NCI-H1417 (cell line): Measurements from ENCODE around the gene NF2.
A peak's percentile ranks its signal among the peaks of the same experiment; 100 is the strongest.
"Not testable (repeated sequence)": the region's sequence is repeated elsewhere in the genome, so short reads cannot be mapped to it uniquely, and the experiment has no call there.

Source experiments
- DNase-seq, 3 experiments: peaks; one replicate each; lab custom pipeline; 2025; lab: John Stamatoyannopoulos, UW

Gene NF2

GRCh38 chr22:29596408-29596807 is 7.0 kb upstream of the NF2 start:
- DNase-seq = no peak

- DNase-seq = not testable (repeated sequence)
Measured at GRCh38 chr22:29597871-29598683, 5.4 kb upstream of the NF2 start.

DNA sequence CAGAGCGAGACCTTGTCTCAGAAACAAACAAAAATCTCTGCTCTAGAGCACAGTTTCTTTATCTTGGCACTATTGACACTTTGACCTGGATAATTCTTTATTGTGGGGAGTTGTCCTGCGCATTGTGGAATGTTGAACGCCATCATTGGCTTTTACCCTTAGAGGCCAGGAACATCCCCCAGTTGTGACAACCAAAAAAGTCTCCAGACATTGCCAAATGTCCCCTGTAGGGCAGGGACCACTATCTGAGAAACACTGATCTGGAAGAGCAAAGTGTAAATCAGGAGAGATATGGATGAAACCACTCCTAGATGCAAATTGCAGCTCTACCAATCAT is 4.8 kb upstream of the NF2 start:
- DNase-seq = no peak

DNA sequence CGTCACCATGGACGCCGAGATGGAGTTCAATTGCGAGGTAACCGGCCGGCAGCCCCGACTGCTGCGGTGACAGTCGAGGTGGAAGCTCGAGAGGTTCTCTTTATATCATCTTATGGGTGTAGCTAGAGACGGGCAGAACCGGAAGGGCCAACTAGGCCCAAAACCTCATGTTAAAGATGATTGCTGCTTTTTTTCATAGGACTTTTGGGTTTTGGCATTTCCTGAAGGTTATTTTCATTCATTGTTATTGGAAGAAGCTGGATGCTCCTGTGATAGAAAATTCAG is 585 bp downstream of the NF2 start:
- no peak for DNase-seq

DNA sequence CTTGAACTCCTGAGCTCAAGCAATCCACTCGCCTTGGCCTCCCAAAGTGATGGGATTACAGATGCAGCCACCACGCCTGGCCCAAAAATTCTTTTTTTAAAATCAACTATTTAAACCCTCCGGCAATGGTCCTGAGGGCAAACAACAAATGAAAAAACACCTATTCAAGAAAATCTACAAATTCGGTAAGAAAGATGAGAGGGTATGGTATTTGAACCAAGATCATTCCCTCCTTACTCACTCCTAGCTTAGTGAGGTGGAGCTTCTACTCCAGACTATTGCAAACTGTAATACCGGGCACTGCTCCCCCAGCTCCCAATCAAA is 2.1 kb downstream of the NF2 start:
- DNase-seq = no peak

DNA sequence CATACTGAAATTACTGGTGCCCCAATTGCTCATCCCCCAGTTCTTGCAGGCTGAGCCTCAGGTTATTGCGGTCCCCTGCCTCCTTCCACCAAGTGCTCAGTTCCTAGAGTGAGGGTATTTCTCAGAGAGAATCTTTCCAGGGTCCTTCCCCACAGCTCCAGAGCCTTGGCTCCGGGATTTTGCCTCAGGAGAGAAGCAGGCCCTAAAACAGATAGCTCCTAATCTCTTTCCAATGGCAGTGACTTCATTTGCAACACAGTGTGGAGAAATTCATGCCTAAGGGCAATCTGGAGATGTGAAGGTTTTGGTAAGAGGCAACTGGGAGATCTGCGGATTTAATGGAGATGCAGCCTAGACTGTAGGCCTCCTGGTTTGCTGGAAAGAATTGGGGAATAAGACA is 2.9 kb downstream of the NF2 start:
- DNase-seq = no peak

GRCh38 chr22:29607426-29607825 is 4.0 kb downstream of the NF2 start:
- no peak for DNase-seq

- no peak for DNase-seq
Measured at GRCh38 chr22:29609139-29609538, 5.7 kb downstream of the NF2 start.

DNA sequence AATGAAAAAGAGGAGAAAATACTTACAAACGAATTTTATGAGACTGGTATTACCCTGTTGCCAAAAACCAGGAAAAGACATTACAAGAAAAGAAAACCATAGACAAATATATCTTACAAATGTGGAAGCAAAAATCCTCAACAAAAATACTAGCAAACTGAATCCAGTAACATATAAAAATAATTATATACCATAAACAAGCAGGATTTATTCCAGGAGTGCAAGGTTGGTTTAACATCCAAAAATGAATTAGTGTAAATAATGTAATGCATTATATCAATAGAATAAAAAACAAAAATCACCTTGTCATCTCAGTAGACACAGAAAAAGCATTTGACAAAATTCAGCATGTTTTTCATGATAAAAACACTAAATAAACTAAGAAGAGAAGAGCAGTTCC is 7.3 kb downstream of the NF2 start:
- no peak for DNase-seq

- no peak for DNase-seq
Measured at GRCh38 chr22:29615705-29616327, 12.4 kb downstream of the NF2 start.

GRCh38 chr22:29617922-29618629 is 14.6 kb downstream of the NF2 start:
- peak in 2 of 3 experiments; percentile 43 to 84 for DNase-seq

DNA sequence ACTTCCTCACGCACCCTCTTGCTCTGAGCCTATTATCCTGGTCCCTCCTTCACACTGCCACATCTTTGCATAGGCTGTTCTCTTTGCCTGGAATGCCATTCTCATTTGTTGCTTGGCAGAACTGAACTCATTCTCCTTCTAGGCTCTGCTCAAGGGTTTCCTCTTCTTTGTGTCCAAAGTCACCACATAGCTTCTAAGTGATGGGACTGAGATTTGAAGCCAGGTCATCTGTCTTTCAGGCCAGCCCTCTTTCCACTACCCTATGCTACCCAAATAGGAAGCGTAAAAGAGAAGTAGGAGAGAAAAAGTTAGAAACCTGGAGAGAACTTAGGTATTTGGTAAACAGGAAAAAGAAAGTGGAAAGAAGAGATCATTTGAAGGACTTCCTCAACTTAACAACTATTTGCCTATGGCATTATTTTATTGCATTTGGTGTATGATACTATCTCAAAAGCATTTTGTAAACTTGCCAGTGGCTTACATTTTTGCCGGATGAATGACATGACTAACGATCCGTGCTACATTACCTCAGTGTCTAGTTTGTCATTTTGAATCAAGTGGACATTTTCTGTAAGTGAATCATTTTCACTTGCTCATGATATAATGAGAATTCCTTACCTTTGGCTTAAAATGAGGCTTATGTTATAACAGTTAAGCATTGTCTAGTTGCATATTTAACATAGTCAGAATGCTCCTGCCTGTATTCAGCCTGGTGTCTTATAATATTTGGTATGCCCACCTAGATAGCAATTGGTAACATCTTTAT is 18.5 kb downstream of the NF2 start:
- no peak for DNase-seq

DNA sequence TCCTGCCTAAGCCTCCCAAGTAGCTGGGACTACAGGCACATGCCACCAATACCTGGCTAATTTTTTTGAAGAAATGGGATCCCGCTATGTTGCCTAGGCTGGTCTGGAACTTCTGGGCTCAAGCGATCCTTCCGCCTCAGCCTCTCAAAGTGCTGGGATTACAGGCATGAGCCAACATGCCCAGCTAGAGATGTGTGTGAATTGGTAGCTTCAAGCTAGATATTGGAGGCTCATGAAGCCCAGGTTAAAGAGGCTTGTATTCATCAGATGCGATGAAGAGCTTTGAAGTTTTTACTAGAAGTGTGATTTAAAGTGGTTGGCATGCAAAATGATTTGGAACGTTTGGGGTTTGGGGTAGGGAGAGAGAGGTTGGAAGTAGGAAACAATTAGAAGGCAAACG is 19.6 kb downstream of the NF2 start:
- no peak for DNase-seq

DNA sequence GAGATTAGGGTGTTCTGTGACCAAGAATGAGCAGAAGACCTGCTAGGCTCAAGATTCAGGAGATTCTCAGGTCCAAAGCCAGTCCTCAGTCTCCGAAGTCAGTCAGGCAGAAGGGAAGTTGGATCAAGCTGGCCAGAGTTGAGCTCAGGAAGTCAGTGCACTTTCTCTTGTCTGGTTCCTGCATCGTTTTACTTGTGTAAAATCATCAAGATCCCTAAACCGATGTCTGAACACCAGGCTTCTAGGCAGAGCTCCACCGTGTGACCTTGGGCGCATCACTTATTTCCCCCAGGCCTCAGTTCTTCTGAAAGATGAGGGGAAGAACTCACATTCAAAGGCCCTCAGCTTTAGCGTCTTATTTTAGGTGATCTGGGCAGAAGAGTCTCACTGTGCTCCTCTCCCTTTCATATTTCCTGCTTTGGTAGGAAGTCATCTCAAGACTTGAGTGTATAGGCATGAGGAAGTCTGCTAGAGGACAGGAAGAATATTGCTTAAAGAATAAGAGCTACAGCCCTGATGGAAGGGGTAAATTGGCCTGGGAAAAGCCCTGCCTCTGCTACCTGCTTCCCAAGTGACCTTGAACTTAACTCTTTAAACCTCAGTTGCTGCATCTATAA is 20.2 kb downstream of the NF2 start:
- DNase-seq = no peak

DNA sequence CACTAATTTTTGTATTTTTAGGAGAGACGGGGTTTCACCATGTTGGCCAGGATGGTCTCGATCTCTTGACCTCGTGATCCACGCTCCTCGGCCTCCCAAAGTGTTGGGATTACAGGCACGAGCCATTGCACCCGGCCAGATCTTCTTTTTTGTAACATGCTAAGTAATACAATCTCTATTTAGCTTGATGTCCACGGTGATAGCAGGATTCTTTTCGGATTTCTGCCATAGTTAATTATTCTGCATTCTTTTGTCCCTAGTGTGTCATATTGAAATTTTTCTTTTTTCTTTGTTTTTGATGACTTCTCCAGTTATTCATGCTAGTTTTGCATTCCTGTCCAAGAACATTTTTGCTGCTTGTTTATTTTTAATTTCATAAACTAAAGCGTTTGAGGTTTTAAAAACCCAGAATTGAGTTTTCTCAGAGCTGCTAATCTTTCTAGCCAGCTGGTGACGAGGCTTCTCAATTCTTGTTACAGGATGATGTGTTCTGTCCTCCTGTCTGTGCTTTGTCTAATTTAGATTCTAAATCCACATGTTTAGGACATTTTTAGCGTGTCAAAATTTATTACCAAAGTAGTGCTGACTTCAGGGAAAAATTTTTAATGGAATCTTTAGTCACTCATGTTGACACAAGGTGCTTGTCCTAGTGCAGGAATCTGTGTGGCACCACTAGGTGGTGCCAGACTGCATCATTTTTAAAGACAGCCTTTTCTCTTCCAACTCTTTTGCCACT is 21.8 kb downstream of the NF2 start:
- peak in 2 of 3 experiments; percentile 11 to 62 for DNase-seq

- no peak for DNase-seq
Measured at GRCh38 chr22:29626497-29627195, 23.2 kb downstream of the NF2 start.

DNA sequence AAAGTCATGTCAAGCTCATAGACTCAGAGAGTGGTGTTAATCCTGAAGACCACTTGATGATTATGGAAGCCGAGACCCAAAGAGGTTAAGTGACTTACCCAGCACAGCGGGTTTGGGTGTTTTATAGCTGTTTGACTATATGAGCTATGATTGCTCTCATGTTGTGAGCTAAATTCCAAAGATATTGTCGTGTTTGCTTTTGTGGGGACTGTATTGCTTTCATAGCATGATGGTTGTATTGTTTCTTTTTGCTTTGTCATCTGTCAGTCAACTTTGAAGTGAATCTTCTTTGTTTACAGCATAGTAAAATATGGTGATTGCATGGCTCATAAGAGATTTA is 23.7 kb downstream of the NF2 start:
- DNase-seq = no peak

GRCh38 chr22:29628996-29629902 is 25.8 kb downstream of the NF2 start:
- DNase-seq = no peak

DNA sequence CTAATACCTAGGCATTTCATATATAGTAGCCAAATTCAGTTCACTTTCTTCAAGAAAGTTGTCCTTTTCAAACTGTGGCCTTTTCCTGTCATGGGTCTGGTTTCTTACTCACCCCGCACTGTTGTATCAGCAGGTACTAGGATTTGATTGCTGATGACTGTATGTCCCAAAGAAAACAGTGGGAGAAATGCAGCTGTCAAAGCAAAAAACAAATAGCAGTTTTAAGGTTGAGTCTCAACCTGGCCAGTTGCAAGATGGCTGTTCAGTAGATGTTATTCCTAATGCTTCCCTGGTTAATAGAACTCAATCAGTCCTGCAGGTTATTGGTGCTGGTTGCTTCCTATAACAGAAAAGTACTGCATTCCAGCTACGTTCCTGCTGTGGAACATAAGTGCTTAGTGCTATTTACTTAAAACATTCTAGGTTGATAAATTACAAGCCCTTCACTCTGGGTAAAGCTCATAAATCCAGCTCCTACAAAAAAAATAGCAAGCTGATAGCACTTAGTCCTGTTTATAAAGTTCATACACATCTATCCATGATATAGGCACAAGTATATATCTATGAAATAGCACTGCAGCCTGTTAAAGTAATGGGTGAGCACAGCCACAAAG is 26.6 kb downstream of the NF2 start:
- no peak for DNase-seq

DNA sequence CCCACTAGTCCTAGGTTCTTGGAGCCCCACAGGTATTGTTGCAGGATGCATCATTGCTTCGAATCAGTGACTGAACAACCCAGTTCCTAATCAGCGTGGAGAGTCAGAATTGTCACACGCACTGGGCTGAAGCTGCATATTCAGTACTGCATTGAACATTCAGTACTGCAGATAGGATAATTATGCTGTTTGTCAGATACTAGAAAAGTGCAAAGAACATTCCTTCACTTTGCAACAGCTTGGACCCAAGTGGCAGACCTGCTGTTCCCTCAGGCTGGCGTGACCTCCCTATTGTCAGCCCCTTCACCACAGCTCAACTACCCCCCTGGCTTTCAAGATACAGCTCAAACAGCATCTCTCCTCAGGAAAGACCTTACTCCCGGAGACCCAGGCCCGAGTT is 27.6 kb downstream of the NF2 start:
- no peak for DNase-seq
